ENCODE results near the gene ZNF185. TPM values are rescaled to one million over a fixed set of nuclear protein-coding genes. Genes with fewer than 3 reads are reported as not detected.

Gene ZNF185
- total and polyA plus RNA-seq, 2 of the 8 experiments (the other 6 are each of a cell fraction or from before 2014, with no cell fraction given) = 15.6 to 20.1 TPM

- TF ChIP-seq ATF2 (IDR thresholded peaks at IDR 0.05; ENCODE audit: low read length) (no peak), RBBP5 (IDR thresholded peaks at IDR 0.05; ENCODE audit: borderline replicate concordance, low read depth, low read length) (no peak), SP4 (IDR thresholded peaks at IDR 0.05; ENCODE audit: low read length) (no peak), CREB1 (IDR thresholded peaks at IDR 0.05) (no peak), SUZ12 (IDR thresholded peaks at IDR 0.05; ENCODE audit: low read length) (no peak), RXRA (IDR thresholded peaks at IDR 0.05; ENCODE audit: insufficient read depth, low read depth, low read length) (no peak)
These were observed 1.4 kb upstream of the ZNF185 start (continued) for GRCh38 chrX:152896450-152896849.

Measured in H1 (cell line).